Stromal cell of bone marrow (primary cell): ENCODE measurements around the gene RGS4.

Source experiments
- DNase-seq: peaks from one replicate; pipeline ENCODE4 v3.0.0-alpha.2; 2012; ENCODE audit warnings: low read depth

The RGS4 gene

DNA sequence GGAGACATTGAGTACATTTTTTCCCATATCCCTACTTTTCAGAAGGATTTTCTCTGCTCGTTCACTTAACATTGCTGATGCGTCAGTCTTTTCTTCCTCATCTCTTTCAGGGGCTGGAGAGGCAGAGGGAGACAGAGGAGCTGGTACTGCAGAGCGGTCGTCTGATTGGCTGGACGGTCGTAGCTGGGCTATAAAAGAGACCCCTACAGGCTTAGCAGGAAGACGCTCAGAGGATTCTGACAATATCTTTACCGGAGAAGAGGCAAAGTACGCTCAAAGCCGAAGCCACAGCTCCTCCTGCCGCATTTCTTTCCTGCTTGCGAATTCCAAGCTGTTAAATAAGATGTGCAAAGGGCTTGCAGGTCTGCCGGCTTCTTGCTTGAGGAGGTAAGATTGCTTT lies at the start of gene RGS4:
TSS of gene RGS4 (plus strand) at position 220 of the 400 bp plus-strand sequence. CDS start at position 344, 124 bp downstream.
- peak; percentile 95 for DNase-seq

- no peak for DNase-seq
These were observed 47.0 kb upstream of the RGS4 start for GRCh38 chr1:163022129-163022528.

GRCh38 chr1:163027610-163028009 lies 41.6 kb upstream of the RGS4 start:
- DNase-seq = no peak

DNA sequence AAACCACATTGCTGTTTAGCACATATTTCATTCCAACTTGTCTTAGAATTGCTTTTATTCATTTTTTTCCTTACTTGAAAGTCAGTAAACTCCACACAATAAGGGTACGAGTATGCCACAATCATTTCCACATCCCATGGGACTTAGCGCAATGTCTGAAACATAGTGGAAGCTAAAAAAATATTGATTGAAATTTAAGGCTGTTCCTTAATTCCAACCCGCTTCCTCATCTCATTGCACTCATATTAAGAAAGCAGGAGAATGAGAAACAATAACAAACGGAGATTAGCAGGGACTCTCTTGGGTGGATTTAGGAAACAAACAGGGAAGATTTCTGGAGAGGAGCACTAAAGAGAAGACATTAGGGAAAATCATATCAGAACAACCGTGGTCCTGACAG lies 39.3 kb upstream of the RGS4 start:
- peak; percentile 24 for DNase-seq

DNA sequence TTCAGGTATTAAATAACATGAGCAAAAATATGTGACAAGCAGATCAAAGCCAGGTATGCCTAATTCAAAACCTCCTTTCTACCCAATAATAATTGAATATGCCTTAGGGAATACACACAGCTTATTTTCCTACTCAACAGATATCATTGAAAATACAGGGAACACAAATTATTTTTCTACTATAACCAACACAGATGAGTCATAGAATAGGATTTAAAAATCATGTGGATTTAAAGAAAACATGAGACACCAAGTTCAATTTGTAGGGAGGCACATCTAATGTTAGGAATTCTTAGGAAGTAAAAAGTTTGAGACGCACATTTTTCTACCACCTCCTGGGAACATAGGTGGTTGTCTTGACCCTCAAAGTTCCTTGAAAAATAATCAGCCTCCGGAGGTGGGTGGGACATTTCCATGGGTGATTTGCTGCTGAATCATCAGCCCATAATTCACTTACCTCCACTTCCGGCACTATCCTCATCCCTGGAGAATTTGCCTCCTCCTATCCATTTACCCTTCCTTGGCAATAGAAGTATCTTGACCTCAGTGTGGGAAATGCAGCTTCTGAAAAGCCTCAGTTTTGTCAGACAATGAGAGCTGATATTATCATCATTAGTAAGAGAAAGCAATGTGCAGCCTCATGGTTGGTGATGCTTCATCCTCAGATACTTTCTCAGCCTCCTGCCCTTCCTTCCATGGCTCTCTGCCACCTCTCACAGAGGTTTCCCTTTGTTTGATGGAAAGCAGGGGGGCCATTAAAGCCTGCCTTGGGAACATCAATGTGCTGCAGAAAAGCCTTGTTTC lies 33.5 kb upstream of the RGS4 start:
- peak; percentile 71 for DNase-seq

DNA sequence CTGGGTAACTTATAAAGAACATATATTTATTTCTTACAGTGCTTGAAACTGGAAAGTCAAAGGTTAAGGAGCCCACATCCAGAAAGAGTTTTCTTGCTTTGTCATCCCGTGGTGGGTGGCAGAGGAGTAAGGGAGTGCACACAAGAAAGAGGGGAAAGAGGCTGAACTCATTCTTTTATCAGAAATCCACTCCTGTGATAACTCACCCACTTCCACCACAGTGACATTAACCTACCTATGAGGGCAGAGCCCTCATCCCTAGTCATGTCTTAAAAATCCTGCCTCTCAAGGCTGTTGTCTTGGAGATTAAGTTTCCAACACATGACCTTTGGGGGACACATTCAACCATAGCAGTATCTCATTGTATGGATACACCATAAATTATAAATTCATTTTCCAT lies 32.5 kb upstream of the RGS4 start:
- DNase-seq = no peak

GRCh38 chr1:163038928-163039706 lies 30.0 kb upstream of the RGS4 start:
- no peak for DNase-seq

DNA sequence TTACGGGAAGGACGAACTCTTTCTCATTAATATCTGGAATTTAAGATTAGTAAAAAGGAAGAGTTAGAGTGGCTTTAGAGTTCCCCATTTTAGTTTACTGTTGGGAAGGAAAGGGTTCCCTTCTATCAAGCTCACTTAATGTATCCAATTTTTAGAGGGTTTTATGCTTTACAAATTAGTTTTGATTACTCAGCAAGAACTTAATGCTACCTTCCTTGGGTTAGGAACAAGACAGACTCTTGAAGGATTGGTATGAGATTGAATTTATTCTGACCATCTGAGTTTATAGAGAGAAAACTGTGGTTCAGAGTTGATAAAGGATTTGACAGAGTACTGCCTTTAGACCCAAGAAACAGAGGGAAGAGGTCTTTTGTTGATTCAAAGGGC lies 29.5 kb upstream of the RGS4 start:
- DNase-seq = no peak

GRCh38 chr1:163046071-163046470 lies 23.1 kb upstream of the RGS4 start:
- DNase-seq = peak; percentile 45

- DNase-seq = no peak
These were observed 21.1 kb upstream of the RGS4 start for GRCh38 chr1:163047951-163048659.

GRCh38 chr1:163048869-163049268 lies 20.3 kb upstream of the RGS4 start:
- DNase-seq = no peak

DNA sequence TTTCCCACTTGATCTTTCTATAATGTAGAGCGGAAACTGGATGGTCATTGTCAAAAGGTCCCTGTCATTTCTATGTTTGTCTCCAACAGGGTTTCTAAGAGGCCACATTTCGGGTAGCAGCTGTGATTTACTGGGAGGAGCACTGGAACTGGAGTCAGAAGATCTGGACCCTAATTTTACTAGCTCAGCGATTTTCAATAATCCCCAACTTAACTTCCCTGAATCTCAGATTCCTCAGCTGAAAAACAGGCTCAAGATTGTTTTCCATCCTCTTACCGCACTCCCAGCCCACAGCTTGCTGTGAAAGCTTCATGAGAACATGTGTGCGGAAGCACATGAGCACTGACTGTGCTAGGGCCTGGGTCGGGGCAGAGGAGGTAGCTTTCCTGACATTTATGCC lies 19.9 kb upstream of the RGS4 start:
- DNase-seq = no peak

- no peak for DNase-seq
These were observed 18.7 kb upstream of the RGS4 start for GRCh38 chr1:163050496-163050895.

DNA sequence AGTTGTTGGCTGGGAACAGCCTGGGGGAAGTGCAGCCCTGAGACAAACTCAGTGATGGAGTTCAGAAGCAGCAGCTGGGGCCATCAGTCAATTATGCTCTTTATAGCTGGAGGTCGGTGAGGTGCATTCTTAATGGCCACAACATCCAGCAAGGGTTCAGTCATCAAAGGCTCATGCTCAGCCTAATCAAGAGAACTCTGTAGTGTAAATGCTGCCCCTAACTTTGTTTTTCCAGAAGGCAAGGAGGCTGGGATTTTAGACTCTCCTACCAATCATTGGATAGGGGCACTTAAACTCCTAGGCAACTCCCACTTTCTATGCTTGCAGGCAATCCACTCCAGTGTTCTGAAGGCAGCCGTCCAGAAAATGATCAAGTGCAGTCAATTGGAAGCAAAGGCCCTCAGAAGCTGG lies 15.0 kb upstream of the RGS4 start:
- no peak for DNase-seq

GRCh38 chr1:163055005-163055404 lies 14.2 kb upstream of the RGS4 start:
- no peak for DNase-seq

- no peak for DNase-seq
These were observed 13.6 kb upstream of the RGS4 start for GRCh38 chr1:163055531-163055930.

- DNase-seq = peak; percentile 53
These were observed 12.3 kb upstream of the RGS4 start for GRCh38 chr1:163056831-163057230.

DNA sequence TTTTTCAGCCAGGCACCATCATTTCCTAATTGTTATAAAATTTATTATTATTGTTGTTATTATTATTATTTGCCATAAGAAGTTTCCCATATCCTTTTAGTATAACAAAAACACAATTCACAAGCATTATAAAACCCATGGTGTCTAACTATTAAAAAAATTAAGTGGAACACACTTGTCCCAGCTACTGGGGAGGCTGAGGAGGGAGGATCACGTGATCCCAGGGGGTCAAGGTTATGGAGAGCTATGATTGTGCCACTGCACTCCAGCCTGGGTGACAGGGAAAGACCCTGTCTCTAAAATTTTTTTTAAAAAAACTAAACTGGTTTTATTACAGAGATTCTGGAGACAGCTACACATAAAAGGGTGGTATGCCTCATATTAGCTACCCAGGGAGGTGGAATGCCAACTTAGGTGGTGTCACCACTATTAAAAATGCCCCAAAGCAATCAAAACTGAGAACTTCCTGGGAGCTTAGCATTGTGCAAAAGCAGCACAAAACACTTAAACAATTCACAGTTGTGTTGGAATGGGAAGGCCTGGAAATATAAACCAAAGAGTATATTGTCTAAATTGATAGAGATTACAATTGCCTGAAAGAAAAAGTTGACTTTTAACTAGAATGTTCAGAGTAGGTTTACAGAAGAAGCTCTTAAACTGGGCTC lies 8.7 kb upstream of the RGS4 start:
- DNase-seq = no peak

DNA sequence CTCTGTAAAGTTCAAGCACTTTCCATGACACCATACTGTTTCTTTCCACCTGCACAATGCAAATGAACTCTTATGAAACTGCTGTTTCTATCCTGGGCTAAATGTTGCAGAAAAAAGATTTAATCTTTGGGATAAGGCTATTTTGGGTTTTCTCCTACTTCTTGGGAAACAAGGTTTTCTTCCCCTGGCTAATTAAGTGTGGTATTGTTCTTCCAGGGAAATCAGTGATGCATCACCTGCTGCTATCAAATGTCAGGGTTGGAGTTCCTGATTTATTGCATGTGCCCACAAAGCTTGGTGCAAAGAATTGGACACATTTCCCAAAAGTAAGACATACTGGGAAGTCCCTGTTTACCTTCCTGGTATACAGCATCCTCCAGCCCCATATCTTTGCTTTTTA lies 6.0 kb upstream of the RGS4 start:
- no peak for DNase-seq

GRCh38 chr1:163063610-163064009 lies 5.6 kb upstream of the RGS4 start:
- DNase-seq = no peak

GRCh38 chr1:163066168-163066567 lies 3.0 kb upstream of the RGS4 start:
- DNase-seq = no peak

- no peak for DNase-seq
These were observed 2.5 kb upstream of the RGS4 start for GRCh38 chr1:163066686-163067085.
